Measurements from ENCODE around the gene MRPL37. TPM values are rescaled to one million over a fixed set of nuclear protein-coding genes. Genes with fewer than 3 reads are reported as not detected.

The MRPL37 gene
- total and polyA plus RNA-seq, 4 donors = 18.2 to 49.9 (median 37.1) TPM

DNA sequence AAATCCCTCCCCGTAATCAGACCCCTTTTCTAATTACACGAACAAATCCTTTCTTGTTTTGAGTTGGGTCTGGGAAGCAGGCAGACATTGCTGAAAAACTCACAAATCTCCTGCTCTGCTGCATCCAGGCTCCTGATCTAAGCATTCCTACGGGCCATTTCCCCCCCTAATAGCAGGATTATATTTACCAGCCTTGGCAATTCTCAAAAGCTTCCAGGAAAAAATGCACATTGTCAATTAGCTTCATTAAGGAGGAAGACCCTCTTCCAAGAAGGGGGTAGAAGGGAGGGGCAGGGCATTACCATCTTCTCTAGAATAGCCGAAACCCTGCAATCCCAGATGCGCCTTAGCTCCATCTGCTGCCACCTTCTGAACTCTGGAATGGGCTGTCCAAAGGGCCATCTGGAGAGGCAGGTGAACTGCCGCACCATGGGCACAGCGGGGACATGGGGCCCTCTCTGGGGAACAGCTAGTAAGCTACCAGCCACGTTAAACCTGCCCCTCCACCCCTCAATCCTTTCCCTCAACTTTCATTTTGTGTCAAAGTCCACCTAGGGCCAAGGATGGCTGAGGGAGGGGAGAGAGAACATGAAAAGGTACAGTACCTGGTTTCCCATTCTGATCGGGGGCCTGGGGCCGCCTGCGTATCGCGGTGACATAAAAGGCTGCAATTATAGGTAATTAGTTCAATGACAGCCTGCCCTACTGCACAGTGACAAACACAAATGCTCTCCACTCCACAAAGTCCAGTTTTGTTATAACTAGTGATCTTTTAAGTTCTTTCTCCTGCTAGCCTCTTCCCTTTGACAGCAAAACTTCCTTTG, 56.8 kb downstream of the MRPL37 start:
- intact Hi-C loops (cut with DNase I) = no loop called here
- DNase-seq (no peak), ATAC-seq (ENCODE audit: low FRiP score) (no peak)
- H3K27me3 ChIP-seq (ENCODE audit: control insufficient read depth in 1 of 2, insufficient read depth in 2 of 2, low read length in 1 of 2) = no peaks in the 10 kb centered on the region
- H3K4me3 ChIP-seq (ENCODE audit: low read length in 2 of 2) = no peak overlapping the region
- WGBS, 2 donors = 89 to 91% methylated on average over 13 of the region's 13 CpGs
- H3K27ac ChIP-seq (ENCODE audit: low read depth in 1 of 2, low read length in 2 of 2) = no peak overlapping the region
- H3K9me3 ChIP-seq (ENCODE audit: control insufficient read depth, low read length) = no peaks in the 10 kb centered on the region
- H3K36me3 ChIP-seq (ENCODE audit: control insufficient read depth in 1 of 2, insufficient read depth in 2 of 2, low read length in 1 of 2) = no peaks in the 10 kb centered on the region
- no peaks in the 10 kb centered on the region for H3K4me1 ChIP-seq (ENCODE audit: control insufficient read depth in 1 of 2, insufficient read depth in 2 of 2, low read length in 2 of 2)

DNA sequence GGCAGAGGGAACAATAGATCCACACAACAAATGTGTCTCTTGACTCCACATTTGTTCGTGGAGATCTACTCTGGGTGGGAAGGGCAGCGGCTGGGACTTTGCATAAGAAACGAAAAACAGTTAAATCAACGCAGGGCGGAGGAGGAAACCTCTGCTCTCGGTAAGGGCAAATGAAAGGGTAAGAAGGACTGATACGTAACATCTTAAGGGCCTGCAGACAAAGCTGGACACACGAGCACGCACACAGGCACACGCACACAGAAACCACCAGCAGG, 57.3 kb downstream of the MRPL37 start:
- 87 to 91% methylated on average over 10 of the region's 10 CpGs for WGBS, 2 donors
- H3K27me3 ChIP-seq (ENCODE audit: control insufficient read depth in 1 of 2, insufficient read depth in 2 of 2, low read length in 1 of 2) = no peaks in the 10 kb centered on the region
- DNase-seq = no peak
- H3K4me3 ChIP-seq (ENCODE audit: low read length in 2 of 2) = no peak overlapping the region
- intact Hi-C loops (cut with DNase I) = no loop called here
- no peaks in the 10 kb centered on the region for H3K9me3 ChIP-seq (ENCODE audit: control insufficient read depth, low read length)
- no peaks in the 10 kb centered on the region for H3K36me3 ChIP-seq (ENCODE audit: control insufficient read depth in 1 of 2, insufficient read depth in 2 of 2, low read length in 1 of 2)
- no peaks in the 10 kb centered on the region for H3K4me1 ChIP-seq (ENCODE audit: control insufficient read depth in 1 of 2, insufficient read depth in 2 of 2, low read length in 2 of 2)
- H3K27ac ChIP-seq (ENCODE audit: low read depth in 1 of 2, low read length in 2 of 2) = no peak overlapping the region
- no peak for ATAC-seq (ENCODE audit: low FRiP score)

DNA sequence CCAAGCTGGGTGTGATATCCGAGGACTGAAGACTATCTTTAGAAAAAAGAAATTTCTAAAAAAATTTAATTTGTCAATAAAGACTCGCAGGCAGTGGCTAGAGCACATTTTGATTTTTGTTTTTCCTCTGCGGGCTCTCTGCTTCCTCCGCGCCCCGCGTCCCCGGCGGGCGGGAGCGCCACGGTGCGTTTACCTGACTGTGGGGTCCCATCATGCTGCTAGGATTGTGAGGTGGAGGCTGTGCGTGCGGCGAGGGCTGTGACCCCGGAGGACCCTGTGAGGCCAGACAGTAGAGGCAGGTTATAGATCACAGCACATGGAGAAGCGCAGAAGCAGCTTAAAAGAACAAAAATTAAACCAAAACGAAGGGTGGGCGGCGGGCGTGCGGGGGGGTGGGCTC, 57.9 kb downstream of the MRPL37 start:
- no peaks in the 10 kb centered on the region for H3K9me3 ChIP-seq (ENCODE audit: control insufficient read depth, low read length)
- H3K27ac ChIP-seq (ENCODE audit: low read depth in 1 of 2, low read length in 2 of 2) = no peak overlapping the region
- H3K4me1 ChIP-seq (ENCODE audit: control insufficient read depth in 1 of 2, insufficient read depth in 2 of 2, low read length in 2 of 2) = no peaks in the 10 kb centered on the region
- H3K4me3 ChIP-seq (ENCODE audit: low read length in 2 of 2) = no peak overlapping the region
- WGBS, 2 donors = 92 to 96% methylated on average over 23 of the region's 23 CpGs
- ATAC-seq (ENCODE audit: low FRiP score) (no peak), DNase-seq (no peak)
- H3K27me3 ChIP-seq (ENCODE audit: control insufficient read depth in 1 of 2, insufficient read depth in 2 of 2, low read length in 1 of 2) = no peaks in the 10 kb centered on the region
- intact Hi-C loops (cut with DNase I) = no loop called here
- H3K36me3 ChIP-seq (ENCODE audit: control insufficient read depth in 1 of 2, insufficient read depth in 2 of 2, low read length in 1 of 2) = no peaks in the 10 kb centered on the region

DNA sequence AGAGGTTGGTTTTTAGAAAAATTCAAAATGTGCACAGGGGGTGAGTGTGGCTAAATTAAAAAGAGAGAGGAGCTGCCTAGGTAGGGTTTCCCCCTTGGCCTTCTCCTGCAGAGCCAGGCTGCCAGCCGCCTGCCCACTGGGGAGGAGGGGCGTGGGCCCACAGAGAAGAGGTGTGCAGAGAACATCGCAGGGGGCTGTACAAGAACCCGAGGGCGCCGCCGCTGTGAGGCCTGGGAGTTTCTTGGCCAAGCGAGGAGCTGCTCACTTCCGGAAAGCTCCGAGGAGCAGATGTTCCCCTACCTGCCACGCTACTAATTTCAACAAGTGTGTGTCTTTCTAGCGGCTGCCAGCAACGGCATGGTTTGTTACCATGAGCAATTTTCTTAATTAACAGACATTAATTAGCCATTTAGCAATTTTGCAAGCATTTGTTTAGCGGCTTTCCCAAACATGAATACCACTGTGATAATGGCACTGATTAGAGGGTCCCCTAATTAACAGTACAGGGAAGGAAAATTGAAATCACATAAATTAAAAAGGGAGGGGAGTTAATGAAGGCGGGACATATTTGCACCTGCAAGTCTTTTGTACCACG, 59.7 kb downstream of the MRPL37 start:
- no peaks in the 10 kb centered on the region for H3K36me3 ChIP-seq (ENCODE audit: control insufficient read depth in 1 of 2, insufficient read depth in 2 of 2, low read length in 1 of 2)
- no peak for DNase-seq
- whole genome bisulfite sequencing, 2 donors = 94 to 95% methylated on average over 16 of the region's 16 CpGs
- H3K27me3 ChIP-seq (ENCODE audit: control insufficient read depth in 1 of 2, insufficient read depth in 2 of 2, low read length in 1 of 2) = no peaks in the 10 kb centered on the region
- no peak for ATAC-seq (ENCODE audit: low FRiP score)
- H3K4me1 ChIP-seq (ENCODE audit: control insufficient read depth in 1 of 2, insufficient read depth in 2 of 2, low read length in 2 of 2) = no peaks in the 10 kb centered on the region
- no peak overlapping the region for H3K4me3 ChIP-seq (ENCODE audit: low read length in 2 of 2)
- intact Hi-C loops (cut with DNase I) = no loop called here
- H3K27ac ChIP-seq (ENCODE audit: low read depth in 1 of 2, low read length in 2 of 2) = no peak overlapping the region
- H3K9me3 ChIP-seq (ENCODE audit: control insufficient read depth, low read length) = no peaks in the 10 kb centered on the region

DNA sequence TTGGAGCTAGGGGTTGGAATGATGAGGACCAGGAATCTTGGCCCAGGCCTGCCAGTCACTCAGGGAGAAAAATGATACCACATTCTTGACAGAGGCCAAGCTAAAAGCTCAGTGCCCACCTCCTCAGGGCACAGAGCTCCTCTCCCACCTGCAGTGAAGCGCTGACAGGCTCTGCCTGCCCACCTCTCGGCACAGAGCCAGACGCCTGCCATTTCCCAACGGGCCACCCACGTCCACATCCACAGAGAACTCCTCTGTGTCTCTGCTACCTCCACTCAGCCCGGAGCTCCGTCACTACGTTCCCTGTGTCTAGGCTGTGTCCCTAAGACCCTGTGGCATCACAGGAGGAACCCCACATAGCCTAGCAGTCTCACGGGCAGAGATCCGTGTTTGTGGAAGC, 60.8 kb downstream of the MRPL37 start:
- ATAC-seq (ENCODE audit: low FRiP score) (no peak), DNase-seq (no peak)
- intact Hi-C loops (cut with DNase I) = no loop called here
- Histone ChIP-seq H3K36me3 (ENCODE audit: control insufficient read depth in 1 of 2, insufficient read depth in 2 of 2, low read length in 1 of 2) (no peaks in the 10 kb centered on the region), H3K4me1 (ENCODE audit: control insufficient read depth in 1 of 2, insufficient read depth in 2 of 2, low read length in 2 of 2) (no peaks in the 10 kb centered on the region), H3K9me3 (ENCODE audit: control insufficient read depth, low read length) (no peaks in the 10 kb centered on the region), H3K27ac (ENCODE audit: low read depth in 1 of 2, low read length in 2 of 2) (no peak overlapping the region), H3K27me3 (ENCODE audit: control insufficient read depth in 1 of 2, insufficient read depth in 2 of 2, low read length in 1 of 2) (no peaks in the 10 kb centered on the region), H3K4me3 (ENCODE audit: low read length in 2 of 2) (no peak overlapping the region)
- WGBS, 2 donors = 71 to 76% methylated on average over 10 of the region's 10 CpGs

DNA sequence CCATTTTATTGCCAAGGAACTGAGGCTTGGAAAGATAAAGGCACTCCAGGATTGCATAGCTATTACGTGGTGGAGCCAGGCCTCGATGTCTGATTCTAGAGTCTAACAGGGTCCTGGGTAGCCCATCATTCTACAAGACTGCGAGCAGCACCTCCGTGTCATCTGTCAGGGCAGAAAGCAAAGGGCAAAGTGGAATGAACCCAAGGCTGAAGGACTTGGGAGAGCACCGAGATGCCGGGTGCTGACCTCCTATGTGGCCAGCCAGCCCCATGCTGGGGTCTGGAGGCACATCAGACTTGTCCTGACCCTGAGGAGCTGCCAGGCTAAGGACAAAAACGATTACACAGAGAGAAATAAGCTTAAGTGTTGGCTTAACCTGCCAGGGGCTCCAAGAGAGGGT, 62.3 kb downstream of the MRPL37 start:
- H3K27ac ChIP-seq (ENCODE audit: low read depth in 1 of 2, low read length in 2 of 2) = no peak overlapping the region
- no peaks in the 10 kb centered on the region for H3K4me1 ChIP-seq (ENCODE audit: control insufficient read depth in 1 of 2, insufficient read depth in 2 of 2, low read length in 2 of 2)
- no peaks in the 10 kb centered on the region for H3K9me3 ChIP-seq (ENCODE audit: control insufficient read depth, low read length)
- intact Hi-C loops (cut with DNase I) = no loop called here
- no peak for DNase-seq
- no peaks in the 10 kb centered on the region for H3K36me3 ChIP-seq (ENCODE audit: control insufficient read depth in 1 of 2, insufficient read depth in 2 of 2, low read length in 1 of 2)
- no peak overlapping the region for H3K4me3 ChIP-seq (ENCODE audit: low read length in 2 of 2)
- no peak for ATAC-seq (ENCODE audit: low FRiP score)
- no peaks in the 10 kb centered on the region for H3K27me3 ChIP-seq (ENCODE audit: control insufficient read depth in 1 of 2, insufficient read depth in 2 of 2, low read length in 1 of 2)
- 92 to 95% methylated on average over 7 of the region's 7 CpGs for WGBS, 2 donors

DNA sequence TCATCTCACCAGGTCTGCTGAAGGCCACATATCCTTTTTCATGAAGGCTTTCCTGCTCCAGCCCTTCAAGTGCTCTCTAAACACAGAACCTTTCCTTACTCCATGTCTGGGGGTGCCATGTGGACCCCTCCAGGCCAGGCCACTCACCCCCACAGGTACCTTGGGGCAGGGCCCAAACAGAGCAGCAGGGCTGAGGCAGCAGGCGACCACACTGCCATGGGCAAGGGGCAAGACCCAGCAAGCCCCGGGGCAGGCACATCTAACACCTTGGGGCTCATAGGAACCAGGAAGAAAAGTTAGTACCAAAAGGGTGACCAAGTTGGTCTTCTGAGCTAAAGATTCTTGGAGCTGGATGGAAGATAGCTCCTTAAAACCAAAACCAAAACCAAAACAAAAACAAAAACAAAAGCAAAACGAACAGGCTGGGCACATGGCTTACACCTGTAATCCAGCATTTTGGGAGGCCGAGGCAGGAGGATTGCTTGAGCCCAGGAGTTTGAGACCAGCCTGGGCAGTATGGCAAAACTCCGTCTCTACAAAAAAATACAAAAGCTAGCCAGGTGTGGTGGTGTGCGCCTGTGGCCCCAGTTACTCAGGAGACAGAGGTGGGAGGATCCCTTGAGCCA, 63.7 kb downstream of the MRPL37 start:
- intact Hi-C loops (cut with DNase I) = no loop called here

DNA sequence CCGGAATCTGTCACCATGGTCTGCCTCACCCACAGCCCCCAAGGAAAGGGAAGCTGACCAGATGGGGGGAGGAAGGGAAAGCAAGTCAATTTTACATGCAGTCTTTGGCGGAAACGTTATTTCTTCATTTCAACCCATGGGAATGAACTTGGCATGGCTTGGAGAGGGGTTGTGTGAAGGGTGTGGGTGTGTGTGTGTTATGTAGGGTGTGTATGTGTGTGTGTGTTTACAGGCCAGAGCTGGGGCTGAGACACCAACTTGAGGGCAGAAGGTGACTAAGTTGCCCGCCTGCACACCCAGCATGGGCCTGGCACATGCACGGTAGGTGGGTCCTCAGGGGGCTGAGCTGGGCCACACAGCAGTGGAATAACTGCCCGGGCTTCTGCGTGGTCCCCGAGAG, 65.2 kb downstream of the MRPL37 start:
- ATAC-seq (ENCODE audit: low FRiP score) = no peak
- Histone ChIP-seq H3K27ac (ENCODE audit: low read depth in 1 of 2, low read length in 2 of 2) (no peak overlapping the region), H3K4me1 (ENCODE audit: control insufficient read depth in 1 of 2, insufficient read depth in 2 of 2, low read length in 2 of 2) (no peaks in the 10 kb centered on the region), H3K9me3 (ENCODE audit: control insufficient read depth, low read length) (no peaks in the 10 kb centered on the region), H3K36me3 (ENCODE audit: control insufficient read depth in 1 of 2, insufficient read depth in 2 of 2, low read length in 1 of 2) (no peaks in the 10 kb centered on the region), H3K4me3 (ENCODE audit: low read length in 2 of 2) (no peak overlapping the region), H3K27me3 (ENCODE audit: control insufficient read depth in 1 of 2, insufficient read depth in 2 of 2, low read length in 1 of 2) (no peaks in the 10 kb centered on the region)
- intact Hi-C loops (cut with DNase I) = no loop called here
- no peak for DNase-seq
- 86 to 88% methylated on average over 8 of the region's 8 CpGs for WGBS, 2 donors

More for the DNA sequence above, 63.7 kb downstream of the MRPL37 start:
- Histone ChIP-seq H3K4me1 (ENCODE audit: control insufficient read depth in 1 of 2, insufficient read depth in 2 of 2, low read length in 2 of 2) (no peaks in the 10 kb centered on the region), H3K27me3 (ENCODE audit: control insufficient read depth in 1 of 2, insufficient read depth in 2 of 2, low read length in 1 of 2) (no peaks in the 10 kb centered on the region), H3K36me3 (ENCODE audit: control insufficient read depth in 1 of 2, insufficient read depth in 2 of 2, low read length in 1 of 2) (no peaks in the 10 kb centered on the region), H3K4me3 (ENCODE audit: low read length in 2 of 2) (no peak overlapping the region), H3K9me3 (ENCODE audit: control insufficient read depth, low read length) (no peaks in the 10 kb centered on the region), H3K27ac (ENCODE audit: low read depth in 1 of 2, low read length in 2 of 2) (no peak overlapping the region)
- 83 to 85% methylated on average over 6 of the region's 6 CpGs for WGBS, 2 donors
- ATAC-seq (ENCODE audit: low FRiP score) = no peak
- no peak for DNase-seq

DNA sequence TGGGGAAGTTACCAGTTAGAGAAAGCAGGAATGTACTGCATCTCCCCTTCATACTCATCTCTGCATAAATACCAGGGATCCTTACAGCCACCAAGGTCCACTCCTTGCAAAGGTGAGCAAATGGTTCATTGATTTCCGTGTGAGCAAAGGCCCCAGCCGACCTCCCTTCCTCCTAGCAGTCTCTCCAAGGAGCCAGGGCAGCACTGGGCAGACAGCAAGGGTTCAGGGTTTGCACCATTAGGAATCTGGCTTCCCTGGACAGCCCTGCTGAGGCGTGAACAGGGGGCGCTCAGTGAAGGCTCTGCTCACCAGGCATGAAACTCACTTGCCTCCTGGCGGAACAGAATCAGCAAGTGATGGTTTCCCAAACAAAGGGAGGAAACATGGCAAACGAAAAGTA, 65.7 kb downstream of the MRPL37 start:
- H3K27me3 ChIP-seq (ENCODE audit: control insufficient read depth in 1 of 2, insufficient read depth in 2 of 2, low read length in 1 of 2) = no peaks in the 10 kb centered on the region
- no peaks in the 10 kb centered on the region for H3K4me1 ChIP-seq (ENCODE audit: control insufficient read depth in 1 of 2, insufficient read depth in 2 of 2, low read length in 2 of 2)
- no peaks in the 10 kb centered on the region for H3K9me3 ChIP-seq (ENCODE audit: control insufficient read depth, low read length)
- WGBS, 2 donors = 92 to 94% methylated on average over 6 of the region's 6 CpGs
- no peaks in the 10 kb centered on the region for H3K36me3 ChIP-seq (ENCODE audit: control insufficient read depth in 1 of 2, insufficient read depth in 2 of 2, low read length in 1 of 2)
- no peak overlapping the region for H3K4me3 ChIP-seq (ENCODE audit: low read length in 2 of 2)
- ATAC-seq (ENCODE audit: low FRiP score) (no peak), DNase-seq (no peak)
- intact Hi-C loops (cut with DNase I) = no loop called here
- H3K27ac ChIP-seq (ENCODE audit: low read depth in 1 of 2, low read length in 2 of 2) = no peak overlapping the region

Measured in aorta (tissue), 5 donors.